Dendritic cell treated with granulocyte-macrophage colony-stimulating factor and Interleukin-4, amounts not matched to agents 40 ng/mL and 50 ng/mL, for 4 days (primary cell): ENCODE measurements around the gene AQP9.

Source experiments
- H3K27ac Mint-ChIP-seq: one replicate; pipeline ENCODE4 v1.8.0; 2022; ENCODE audit warnings: mild to moderate bottlenecking, mixed read lengths
- H3K27me3 Mint-ChIP-seq: one replicate; pipeline ENCODE4 v1.8.0; 2022; ENCODE audit warnings: mild to moderate bottlenecking, mixed read lengths
- H3K36me3 Mint-ChIP-seq: one replicate; pipeline ENCODE4 v1.8.0; 2022; ENCODE audit warnings: low read depth, mixed read lengths
- H3K4me1 Mint-ChIP-seq: one replicate; pipeline ENCODE4 v1.8.0; 2022; ENCODE audit warnings: low read depth, mixed read lengths
- H3K4me3 Mint-ChIP-seq: one replicate; pipeline ENCODE4 v1.8.0; 2022; ENCODE audit warnings: mild to moderate bottlenecking, moderate library complexity, mixed read lengths
- H3K9me3 Mint-ChIP-seq: one replicate; pipeline ENCODE4 v1.8.0; 2022; ENCODE audit warnings: mixed read lengths
- intact Hi-C: fragments of 100-400 bp; cut with micrococcal nuclease; formaldehyde crosslinking; loops from one replicate; pipeline ENCODE4 v1.15.0; 2022

Gene AQP9

GRCh38 chr15:58119016-58119415, 19.2 kb upstream of the AQP9 start:
- Mint-ChIP-seq H3K4me3 (no peak overlapping the region), H3K9me3 (no peaks in the 10 kb centered on the region), H3K36me3 (no peaks in the 10 kb centered on the region), H3K27me3 (no peaks in the 10 kb centered on the region), H3K4me1 (peaks cover 7% of the 10 kb centered on the region), H3K27ac (no peak overlapping the region)
- intact Hi-C loops: no loop called here

GRCh38 chr15:58124585-58124984, 13.6 kb upstream of the AQP9 start:
- Mint-ChIP-seq H3K27me3 (no peaks in the 10 kb centered on the region), H3K4me3 (no peak overlapping the region), H3K36me3 (no peaks in the 10 kb centered on the region), H3K9me3 (no peaks in the 10 kb centered on the region), H3K27ac (no peak overlapping the region), H3K4me1 (no peaks in the 10 kb centered on the region)
- intact Hi-C loops: no loop called here

- Mint-ChIP-seq H3K27me3 (no peaks in the 10 kb centered on the region), H3K9me3 (no peaks in the 10 kb centered on the region), H3K27ac (no peak overlapping the region), H3K4me3 (no peak overlapping the region), H3K4me1 (no peaks in the 10 kb centered on the region), H3K36me3 (no peaks in the 10 kb centered on the region)
- intact Hi-C loops: no loop called here
Observed at GRCh38 chr15:58125333-58125732, 12.8 kb upstream of the AQP9 start.

GRCh38 chr15:58134886-58135285, 3.3 kb upstream of the AQP9 start:
- Mint-ChIP-seq H3K4me1 (peaks cover 24% of the 10 kb centered on the region), H3K4me3 (no peak overlapping the region), H3K9me3 (no peaks in the 10 kb centered on the region), H3K36me3 (no peaks in the 10 kb centered on the region), H3K27me3 (no peaks in the 10 kb centered on the region), H3K27ac (no peak overlapping the region)
- intact Hi-C loops: no loop called here

GRCh38 chr15:58135511-58136174, 2.5 kb upstream of the AQP9 start:
- Mint-ChIP-seq H3K27ac (no peak overlapping the region), H3K4me3 (no peak overlapping the region), H3K27me3 (no peaks in the 10 kb centered on the region), H3K36me3 (no peaks in the 10 kb centered on the region), H3K4me1 (peaks cover 26% of the 10 kb centered on the region), H3K9me3 (no peaks in the 10 kb centered on the region)
- intact Hi-C loops: no loop called here

- Mint-ChIP-seq H3K27me3 (no peaks in the 10 kb centered on the region), H3K4me3 (no peak overlapping the region), H3K9me3 (no peaks in the 10 kb centered on the region), H3K4me1 (peaks cover 37% of the 10 kb centered on the region), H3K36me3 (no peaks in the 10 kb centered on the region), H3K27ac (no peak overlapping the region)
- intact Hi-C loops: no loop called here
Observed at GRCh38 chr15:58136731-58137130, 1.4 kb upstream of the AQP9 start.

- peaks cover 47% of the 10 kb centered on the region for H3K4me1 Mint-ChIP-seq
- no peaks in the 10 kb centered on the region for H3K27me3 Mint-ChIP-seq
- no peak overlapping the region for H3K27ac Mint-ChIP-seq
- intact Hi-C loops: no loop called here
- H3K9me3 Mint-ChIP-seq: no peaks in the 10 kb centered on the region
- no peak overlapping the region for H3K4me3 Mint-ChIP-seq
- no peaks in the 10 kb centered on the region for H3K36me3 Mint-ChIP-seq
Observed at GRCh38 chr15:58137686-58138085, 495 bp upstream of the AQP9 start.

GRCh38 chr15:58139276-58139988, 1.3 kb downstream of the AQP9 start:
- intact Hi-C loops: no loop called here
- Mint-ChIP-seq H3K27ac (peak overlapping the region; percentile 78), H3K27me3 (no peaks in the 10 kb centered on the region), H3K9me3 (no peaks in the 10 kb centered on the region), H3K4me1 (peaks cover 60% of the 10 kb centered on the region), H3K36me3 (no peaks in the 10 kb centered on the region), H3K4me3 (no peak overlapping the region)

GRCh38 chr15:58139989-58140522, 1.9 kb downstream of the AQP9 start:
- Mint-ChIP-seq H3K4me3 (no peak overlapping the region), H3K36me3 (no peaks in the 10 kb centered on the region), H3K9me3 (no peaks in the 10 kb centered on the region), H3K27ac (peak overlapping the region; percentile 78), H3K4me1 (peaks cover 60% of the 10 kb centered on the region), H3K27me3 (no peaks in the 10 kb centered on the region)
- intact Hi-C loops: loop anchor here (10.0 kb wide), 1 partner anchor 575 kb away; no protein-coding TSS in a partner anchor

GRCh38 chr15:58141894-58142293, 3.7 kb downstream of the AQP9 start:
- Mint-ChIP-seq H3K9me3 (no peaks in the 10 kb centered on the region), H3K4me1 (peaks cover 68% of the 10 kb centered on the region), H3K36me3 (no peaks in the 10 kb centered on the region), H3K27me3 (no peaks in the 10 kb centered on the region), H3K27ac (peak overlapping the region; percentile 78), H3K4me3 (no peak overlapping the region)
- intact Hi-C loops: loop anchor here (10.0 kb wide), 1 partner anchor 577 kb away; no protein-coding TSS in a partner anchor

- intact Hi-C loops: loop anchor here (10.0 kb wide), 1 partner anchor 578 kb away; no protein-coding TSS in a partner anchor
- H3K27ac Mint-ChIP-seq: peak overlapping the region; percentile 78
- H3K27me3 Mint-ChIP-seq: no peaks in the 10 kb centered on the region
- H3K9me3 Mint-ChIP-seq: no peaks in the 10 kb centered on the region
- no peaks in the 10 kb centered on the region for H3K36me3 Mint-ChIP-seq
- H3K4me3 Mint-ChIP-seq: no peak overlapping the region
- H3K4me1 Mint-ChIP-seq: peaks cover 75% of the 10 kb centered on the region
Observed at GRCh38 chr15:58142827-58143461, 4.8 kb downstream of the AQP9 start.

GRCh38 chr15:58145606-58146005, 7.4 kb downstream of the AQP9 start:
- H3K27ac Mint-ChIP-seq: peak overlapping the region; percentile 88
- H3K36me3 Mint-ChIP-seq: no peaks in the 10 kb centered on the region
- H3K4me1 Mint-ChIP-seq: peaks cover 77% of the 10 kb centered on the region
- no peaks in the 10 kb centered on the region for H3K9me3 Mint-ChIP-seq
- H3K27me3 Mint-ChIP-seq: no peaks in the 10 kb centered on the region
- no peak overlapping the region for H3K4me3 Mint-ChIP-seq
- intact Hi-C loops: loop anchor here (10.0 kb wide), 1 partner anchor 581 kb away; no protein-coding TSS in a partner anchor

- intact Hi-C loops: loop anchor here (10.0 kb wide), 1 partner anchor 581 kb away; no protein-coding TSS in a partner anchor
- peak overlapping the region; percentile 88 for H3K27ac Mint-ChIP-seq
- H3K4me3 Mint-ChIP-seq: peak overlapping the region; percentile 44
- H3K9me3 Mint-ChIP-seq: no peaks in the 10 kb centered on the region
- H3K27me3 Mint-ChIP-seq: no peaks in the 10 kb centered on the region
- H3K36me3 Mint-ChIP-seq: no peaks in the 10 kb centered on the region
- peaks cover 71% of the 10 kb centered on the region for H3K4me1 Mint-ChIP-seq
Observed at GRCh38 chr15:58146211-58146610, 8.0 kb downstream of the AQP9 start.

GRCh38 chr15:58146749-58147148, 8.6 kb downstream of the AQP9 start:
- Mint-ChIP-seq H3K4me3 (peak overlapping the region; percentile 44), H3K4me1 (peaks cover 66% of the 10 kb centered on the region), H3K9me3 (no peaks in the 10 kb centered on the region), H3K27ac (peak overlapping the region; percentile 88), H3K27me3 (no peaks in the 10 kb centered on the region), H3K36me3 (no peaks in the 10 kb centered on the region)
- intact Hi-C loops: loop anchor here (10.0 kb wide), 1 partner anchor 582 kb away; no protein-coding TSS in a partner anchor
